Neuron (in vitro differentiated cells): Measurements from ENCODE around the gene GUCY2C.
"Not testable (repeated sequence)": the region's sequence is repeated elsewhere in the genome, so short reads cannot be mapped to it uniquely, and the experiment has no call there.

Experiments used
- H2AFZ ChIP-seq: one replicate; pipeline ENCODE4 v1.6.1; 2013; ENCODE audit warnings: low read depth, mild to moderate bottlenecking, inconsistent platforms, low read length, moderate library complexity
- H3K27me3 ChIP-seq: one replicate; pipeline ENCODE4 v1.6.1; 2013; ENCODE audit warnings: low read length; ENCODE audit not compliant: insufficient read depth
- H3K36me3 ChIP-seq: one replicate; pipeline ENCODE4 v1.6.1; 2013; ENCODE audit warnings: low read length; ENCODE audit not compliant: insufficient read depth
- H3K4me1 ChIP-seq: one replicate; pipeline ENCODE4 v1.6.1; 2013; ENCODE audit warnings: low read length; ENCODE audit not compliant: insufficient read depth
- H3K4me3 ChIP-seq: 2 replicates; pipeline ENCODE4 v1.5.1; 2013; ENCODE audit warnings: mild to moderate bottlenecking, low read length, moderate library complexity
- H3K9me3 ChIP-seq: one replicate; pipeline ENCODE4 v1.6.1; 2013; ENCODE audit warnings: low read length

The GUCY2C gene

GRCh38 chr12:14696265-14696741 lies at the start of gene GUCY2C:
GUCY2C (minus strand) TSS chr12:14696599; CDS start chr12:14696448, 151 bp downstream.
- no peaks in the 10 kb centered on the region for H3K4me1 ChIP-seq
- H3K27me3 ChIP-seq, result no peaks in the 10 kb centered on the region
- no peak within 1 kb of the TSS for H2AFZ ChIP-seq
- no peaks in the 10 kb centered on the region for H3K9me3 ChIP-seq
- no peak within 1 kb of the TSS for H3K4me3 ChIP-seq
- H3K36me3 ChIP-seq, result no peaks in the 10 kb centered on the region

GRCh38 chr12:14743061-14743460 lies 46.7 kb upstream of the GUCY2C start:
- Histone ChIP-seq H3K36me3 (no peaks in the 10 kb centered on the region), H3K9me3 (no peaks in the 10 kb centered on the region), H2AFZ (no peak overlapping the region), H3K4me3 (no peak overlapping the region), H3K4me1 (no peaks in the 10 kb centered on the region), H3K27me3 (no peaks in the 10 kb centered on the region)

- no peaks in the 10 kb centered on the region for H3K9me3 ChIP-seq
- H3K36me3 ChIP-seq, result no peaks in the 10 kb centered on the region
- no peaks in the 10 kb centered on the region for H3K4me1 ChIP-seq
- no peak overlapping the region for H2AFZ ChIP-seq
- H3K27me3 ChIP-seq, result no peaks in the 10 kb centered on the region
- no peak overlapping the region for H3K4me3 ChIP-seq
These were observed 45.5 kb upstream of the GUCY2C start for GRCh38 chr12:14741942-14742341.

- H3K4me3 ChIP-seq, result no peak overlapping the region
- no peaks in the 10 kb centered on the region for H3K4me1 ChIP-seq
- no peaks in the 10 kb centered on the region for H3K27me3 ChIP-seq
- no peaks in the 10 kb centered on the region for H3K36me3 ChIP-seq
- no peak overlapping the region for H2AFZ ChIP-seq
- no peaks in the 10 kb centered on the region for H3K9me3 ChIP-seq
These were observed 44.8 kb upstream of the GUCY2C start for GRCh38 chr12:14741153-14741552.

GRCh38 chr12:14736441-14736840 lies 40.0 kb upstream of the GUCY2C start:
- not testable (repeated sequence) for H3K4me1 ChIP-seq, H2AFZ ChIP-seq, H3K36me3 ChIP-seq, H3K9me3 ChIP-seq, H3K27me3 ChIP-seq, H3K4me3 ChIP-seq

GRCh38 chr12:14731821-14732220 lies 35.4 kb upstream of the GUCY2C start:
- H3K9me3 ChIP-seq, result no peaks in the 10 kb centered on the region
- no peak overlapping the region for H3K4me3 ChIP-seq
- no peak overlapping the region for H2AFZ ChIP-seq
- H3K27me3 ChIP-seq, result no peaks in the 10 kb centered on the region
- no peaks in the 10 kb centered on the region for H3K36me3 ChIP-seq
- H3K4me1 ChIP-seq, result no peaks in the 10 kb centered on the region

GRCh38 chr12:14729586-14729985 lies 33.2 kb upstream of the GUCY2C start:
- H3K4me1 ChIP-seq, result no peaks in the 10 kb centered on the region
- no peak overlapping the region for H3K4me3 ChIP-seq
- no peak overlapping the region for H2AFZ ChIP-seq
- H3K9me3 ChIP-seq, result no peaks in the 10 kb centered on the region
- no peaks in the 10 kb centered on the region for H3K27me3 ChIP-seq
- H3K36me3 ChIP-seq, result no peaks in the 10 kb centered on the region

GRCh38 chr12:14723763-14724162 lies 27.4 kb upstream of the GUCY2C start:
- Histone ChIP-seq H3K9me3 (no peaks in the 10 kb centered on the region), H3K27me3 (no peaks in the 10 kb centered on the region), H2AFZ (no peak overlapping the region), H3K4me3 (no peak overlapping the region), H3K4me1 (no peaks in the 10 kb centered on the region), H3K36me3 (no peaks in the 10 kb centered on the region)

GRCh38 chr12:14716848-14717444 lies 20.5 kb upstream of the GUCY2C start:
- no peaks in the 10 kb centered on the region for H3K9me3 ChIP-seq
- H3K27me3 ChIP-seq, result no peaks in the 10 kb centered on the region

GRCh38 chr12:14714437-14714836 lies 18.0 kb upstream of the GUCY2C start:
- Histone ChIP-seq H3K9me3 (no peaks in the 10 kb centered on the region), H3K4me3 (no peak overlapping the region), H3K4me1 (no peaks in the 10 kb centered on the region), H2AFZ (no peak overlapping the region), H3K27me3 (peaks cover 10% of the 10 kb centered on the region), H3K36me3 (no peaks in the 10 kb centered on the region)

More at GRCh38 chr12:14716848-14717444, 20.5 kb upstream of the GUCY2C start:
- Histone ChIP-seq H3K4me3 (no peak overlapping the region), H3K4me1 (no peaks in the 10 kb centered on the region), H2AFZ (no peak overlapping the region), H3K36me3 (no peaks in the 10 kb centered on the region)

- no peaks in the 10 kb centered on the region for H3K9me3 ChIP-seq
- H3K27me3 ChIP-seq, result peaks cover 11% of the 10 kb centered on the region
- H3K36me3 ChIP-seq, result no peaks in the 10 kb centered on the region
- no peak overlapping the region for H2AFZ ChIP-seq
- no peak overlapping the region for H3K4me3 ChIP-seq
- no peaks in the 10 kb centered on the region for H3K4me1 ChIP-seq
These were observed 14.4 kb upstream of the GUCY2C start for GRCh38 chr12:14710632-14711320.

GRCh38 chr12:14701809-14702568 lies 5.6 kb upstream of the GUCY2C start:
- H3K4me1 ChIP-seq, result no peaks in the 10 kb centered on the region
- no peaks in the 10 kb centered on the region for H3K9me3 ChIP-seq
- no peak overlapping the region for H2AFZ ChIP-seq
- no peak overlapping the region for H3K4me3 ChIP-seq
- no peaks in the 10 kb centered on the region for H3K36me3 ChIP-seq
- H3K27me3 ChIP-seq, result no peaks in the 10 kb centered on the region

GRCh38 chr12:14700935-14701334 lies 4.5 kb upstream of the GUCY2C start:
- no peaks in the 10 kb centered on the region for H3K27me3 ChIP-seq
- H3K4me1 ChIP-seq, result no peaks in the 10 kb centered on the region
- no peaks in the 10 kb centered on the region for H3K9me3 ChIP-seq
- H3K36me3 ChIP-seq, result no peaks in the 10 kb centered on the region
- no peak overlapping the region for H3K4me3 ChIP-seq
- H2AFZ ChIP-seq, result no peak overlapping the region
